Keratinocyte (primary cell): ENCODE results near the gene KCNQ2.

ENCODE experiments used
- EZH2 ChIP-seq: IDR thresholded peaks from one replicate; pipeline ENCODE4 v1.6.1; 2012; ENCODE audit warnings: inconsistent platforms, mild to moderate bottlenecking, low read length, moderate library complexity
- TF ChIP-seq, protein P1 (sequence below), 3 experiments: IDR thresholded peaks in 1 of 3; conservative IDR thresholded peaks in 1 of 3; optimal IDR thresholded peaks in 1 of 3; 2 replicates in 2 of 3; 3 replicates in 1 of 3; pipeline versions ENCODE3 to v1.5.1; 2011; ENCODE audit warnings: low read length in 3 of 3, mild to moderate bottlenecking in 3 of 3, moderate library complexity in 2 of 3, control low read depth in 1 of 3, inconsistent platforms in 1 of 3; ENCODE audit not compliant: insufficient read depth in 2 of 3; ENCODE audit errors: extremely low read depth in 1 of 3

DNA sequence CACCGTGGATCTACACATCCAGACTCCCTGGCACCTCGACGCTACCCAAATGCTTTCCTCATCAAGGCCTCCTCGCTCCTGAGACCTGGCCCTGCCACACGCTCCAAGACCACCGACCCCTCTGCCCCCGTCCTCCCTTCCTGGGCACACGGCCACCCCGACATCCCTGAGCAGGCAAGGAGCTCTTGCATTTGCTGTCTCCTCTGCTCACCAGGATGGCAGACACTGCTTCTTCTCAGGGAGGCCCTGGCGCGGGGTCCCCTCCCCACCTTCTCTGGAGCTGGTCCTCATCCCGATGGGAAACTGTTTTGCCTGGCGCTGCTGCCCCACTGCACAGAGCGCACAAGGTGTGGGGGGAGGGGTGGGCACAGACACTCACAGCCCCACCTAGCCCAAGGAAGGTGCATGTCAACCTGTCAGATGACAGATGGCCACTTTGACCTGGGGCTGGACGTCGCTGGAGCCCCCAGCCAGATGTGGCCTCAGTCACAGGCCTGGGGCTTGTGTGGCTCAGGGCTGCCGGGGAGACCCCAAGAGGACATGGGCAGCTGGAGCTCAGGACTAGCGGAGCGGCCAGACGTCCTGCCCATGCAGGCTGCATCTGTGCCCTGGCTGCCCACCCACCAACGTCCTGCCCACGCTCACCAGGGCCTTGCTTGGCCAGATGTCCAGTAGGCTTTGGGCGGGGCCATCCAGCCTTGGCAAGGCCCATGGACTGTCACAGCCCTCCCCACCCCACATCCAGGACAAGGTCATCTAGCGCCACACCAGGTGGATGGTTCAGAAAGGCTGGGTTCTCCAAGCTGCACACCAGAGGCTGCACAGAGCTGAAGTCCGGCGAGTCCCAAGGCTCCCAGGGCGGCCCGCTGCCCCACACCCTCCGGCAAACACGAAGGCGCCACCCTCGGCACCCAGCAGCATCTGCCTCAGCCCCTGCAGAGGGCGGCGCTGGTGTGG, 6.2 kb upstream of the KCNQ2 start:
- no peak for TF ChIP-seq EZH2
- TF ChIP-seq, protein P1, sequence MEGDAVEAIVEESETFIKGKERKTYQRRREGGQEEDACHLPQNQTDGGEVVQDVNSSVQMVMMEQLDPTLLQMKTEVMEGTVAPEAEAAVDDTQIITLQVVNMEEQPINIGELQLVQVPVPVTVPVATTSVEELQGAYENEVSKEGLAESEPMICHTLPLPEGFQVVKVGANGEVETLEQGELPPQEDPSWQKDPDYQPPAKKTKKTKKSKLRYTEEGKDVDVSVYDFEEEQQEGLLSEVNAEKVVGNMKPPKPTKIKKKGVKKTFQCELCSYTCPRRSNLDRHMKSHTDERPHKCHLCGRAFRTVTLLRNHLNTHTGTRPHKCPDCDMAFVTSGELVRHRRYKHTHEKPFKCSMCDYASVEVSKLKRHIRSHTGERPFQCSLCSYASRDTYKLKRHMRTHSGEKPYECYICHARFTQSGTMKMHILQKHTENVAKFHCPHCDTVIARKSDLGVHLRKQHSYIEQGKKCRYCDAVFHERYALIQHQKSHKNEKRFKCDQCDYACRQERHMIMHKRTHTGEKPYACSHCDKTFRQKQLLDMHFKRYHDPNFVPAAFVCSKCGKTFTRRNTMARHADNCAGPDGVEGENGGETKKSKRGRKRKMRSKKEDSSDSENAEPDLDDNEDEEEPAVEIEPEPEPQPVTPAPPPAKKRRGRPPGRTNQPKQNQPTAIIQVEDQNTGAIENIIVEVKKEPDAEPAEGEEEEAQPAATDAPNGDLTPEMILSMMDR (optimal IDR thresholded peaks at IDR 0.05 in 1 of 3, IDR thresholded peaks at IDR 0.05 in 1 of 3, conservative IDR thresholded peaks at IDR 0.05 in 1 of 3; ENCODE audit: extremely low read depth in 1 of 3, insufficient read depth in 2 of 3, low read length in 3 of 3) = no peak
